GM23248 (cell line): ENCODE measurements around the gene PEX10.

Experiments
- EZH2 ChIP-seq: fragments of 200-600 bp; sonication (generic); IDR thresholded peaks from 2 replicates; pipeline ENCODE4 v1.6.1; 2018; ENCODE audit warnings: antibody characterized with exemption, mild to moderate bottlenecking; ENCODE audit not compliant: insufficient read depth, poor library complexity, severe bottlenecking
- EZH2phosphoT487 ChIP-seq: fragments of 200-600 bp; sonication (generic); IDR thresholded peaks from 2 replicates; pipeline ENCODE4 v1.6.1; 2018; ENCODE audit warnings: antibody characterized with exemption, moderate library complexity, mild to moderate bottlenecking, low read depth; ENCODE audit not compliant: insufficient read depth

GRCh38 chr1:2376261-2376741 is 36.1 kb downstream of the PEX10 start:
- TF ChIP-seq EZH2 (no peak), EZH2phosphoT487 (no peak)
